Fibroblast of lung (primary cell): ENCODE measurements around the gene WDPCP. TPM values are rescaled to one million over a fixed set of nuclear protein-coding genes. Genes with fewer than 3 reads are reported as not detected.
A peak's percentile ranks its signal among the peaks of the same experiment; 100 is the strongest.

Experiments used
- DNase-seq, 2 donors: peaks; one replicate each; pipeline versions ENCODE4 v3.0.0 to v3.0.0-alpha.2; 2010; ENCODE audit warnings: low read depth in 2 of 2
- H2AFZ ChIP-seq: 2 replicates; pipeline ENCODE4 v1.5.1; 2012; ENCODE audit warnings: low read length, control low read depth, inconsistent platforms
- H3K27ac ChIP-seq: 2 replicates; pipeline ENCODE4 v1.5.1; 2011; ENCODE audit warnings: low read length, control low read depth; ENCODE audit not compliant: insufficient read depth
- H3K27me3 ChIP-seq: 2 replicates; pipeline ENCODE4 v1.5.1; 2011; ENCODE audit warnings: mild to moderate bottlenecking, low read length; ENCODE audit not compliant: control insufficient read depth, insufficient read depth
- H3K36me3 ChIP-seq: 2 replicates; pipeline ENCODE4 v1.5.1; 2011; ENCODE audit warnings: low read length; ENCODE audit not compliant: control insufficient read depth, insufficient read depth
- H3K4me1 ChIP-seq: 2 replicates; pipeline ENCODE4 v1.5.1; 2011; ENCODE audit warnings: low read length; ENCODE audit not compliant: control insufficient read depth, insufficient read depth; ENCODE audit errors: extremely low read depth
- H3K4me2 ChIP-seq: 2 replicates; pipeline ENCODE4 v1.5.1; 2011; ENCODE audit warnings: low read length, control low read depth; ENCODE audit not compliant: insufficient read depth; ENCODE audit errors: extremely low read depth
- H3K4me3 ChIP-seq, 4 experiments: fragments of 200-600 bp in 1 of 4; sonication (generic) in 1 of 4; replicated peaks in 1 of 4; 2 replicates each; pipeline ENCODE4 v1.5.1; 2011 to 2016; ENCODE audit warnings: low read length in 4 of 4, low read depth in 3 of 4, mild to moderate bottlenecking in 3 of 4, control low read depth in 2 of 4, inconsistent platforms in 1 of 4, mixed read lengths in 1 of 4; ENCODE audit not compliant: insufficient read depth in 1 of 4; ENCODE audit errors: control extremely low read depth in 1 of 4
- H3K79me2 ChIP-seq: 2 replicates; pipeline ENCODE4 v1.5.1; 2012; ENCODE audit warnings: mild to moderate bottlenecking, low read length, inconsistent platforms; ENCODE audit not compliant: control insufficient read depth, insufficient read depth
- H3K9ac ChIP-seq: 2 replicates; pipeline ENCODE4 v1.5.1; 2011; ENCODE audit warnings: mild to moderate bottlenecking, low read length, control low read depth; ENCODE audit not compliant: insufficient read depth
- H3K9me3 ChIP-seq: 2 replicates; pipeline ENCODE4 v1.5.1; 2012; ENCODE audit warnings: low read depth, low read length; ENCODE audit not compliant: control insufficient read depth, insufficient read depth
- H4K20me1 ChIP-seq: 2 replicates; pipeline ENCODE4 v1.5.1; 2011; ENCODE audit warnings: low read length; ENCODE audit not compliant: control insufficient read depth, insufficient read depth; ENCODE audit errors: extremely low read depth
- CTCF ChIP-seq, 2 donors: IDR thresholded peaks in 1 of 2; conservative IDR thresholded peaks in 1 of 2; 1 replicate in 1 of 2; 2 replicates in 1 of 2; pipeline ENCODE4 v1.5.1; 2011 to 2012; ENCODE audit warnings: low read length in 2 of 2, control low read depth in 1 of 2, inconsistent platforms in 1 of 2, low read depth in 1 of 2, mild to moderate bottlenecking in 1 of 2
- EZH2 ChIP-seq: IDR thresholded peaks from 2 replicates; pipeline ENCODE4 v1.5.1; 2012; ENCODE audit warnings: low read length, control low read depth, mild to moderate bottlenecking; ENCODE audit errors: missing control alignments
- polyA plus RNA-seq, 2 donors: library from polyadenylated mRNA; depleted of rRNA in 1 of 2; stranded (reverse) in 1 of 2; unstranded in 1 of 2; fragments of >200 nt; gene quantifications; 2 replicates each; pipeline ENCODE4 v1.2.1, GENCODE V29; 2011 to 2012; ENCODE audit warnings: missing spikeins in 1 of 2
- total RNA-seq: library from RNA; depleted of rRNA; stranded (reverse); fragments of >200 nt; gene quantifications from 2 replicates; pipeline ENCODE4 v1.2.1, GENCODE V29; 2014

WDPCP gene
- total and polyA plus RNA-seq, 2 donors (not counting 1 experiment from before 2014, with no cell fraction given): 5.2 to 8.4 TPM

- no peak for TF ChIP-seq EZH2
- no peak for TF ChIP-seq CTCF (conservative IDR thresholded peaks at IDR 0.05 in 1 of 2, IDR thresholded peaks at IDR 0.05 in 1 of 2; ENCODE audit: low read depth in 1 of 2, low read length in 2 of 2)
- Histone ChIP-seq H3K4me2 (no peak overlapping the region), H2AFZ (no peak overlapping the region), H3K79me2 (no peaks in the 10 kb centered on the region), H4K20me1 (no peaks in the 10 kb centered on the region), H3K9ac (no peak overlapping the region), H3K4me3 (no peak overlapping the region), H3K36me3 (no peaks in the 10 kb centered on the region), H3K27me3 (no peaks in the 10 kb centered on the region), H3K9me3 (no peaks in the 10 kb centered on the region), H3K4me1 (no peaks in the 10 kb centered on the region), H3K27ac (no peak overlapping the region)
- DNase-seq: no peak
These were observed 339.1 kb downstream of the WDPCP start for GRCh38 chr2:63249161-63249560.

- no peak for TF ChIP-seq EZH2
- H3K36me3 ChIP-seq: no peaks in the 10 kb centered on the region
These were observed 345.5 kb downstream of the WDPCP start for GRCh38 chr2:63242747-63243146.

GRCh38 chr2:63225964-63226686, 362.2 kb downstream of the WDPCP start:
- Histone ChIP-seq H3K4me2 (no peak overlapping the region), H3K36me3 (no peaks in the 10 kb centered on the region), H4K20me1 (no peaks in the 10 kb centered on the region), H3K9me3 (no peaks in the 10 kb centered on the region), H3K27ac (no peak overlapping the region), H2AFZ (no peak overlapping the region), H3K9ac (no peak overlapping the region), H3K4me1 (no peaks in the 10 kb centered on the region), H3K79me2 (no peaks in the 10 kb centered on the region), H3K27me3 (no peaks in the 10 kb centered on the region), H3K4me3 (no peak overlapping the region)
- TF ChIP-seq CTCF (conservative IDR thresholded peaks at IDR 0.05 in 1 of 2, IDR thresholded peaks at IDR 0.05 in 1 of 2; ENCODE audit: low read depth in 1 of 2, low read length in 2 of 2) (no peak), EZH2 (no peak)
- DNase-seq: peak in 1 of 2 donors; percentile 1

More at GRCh38 chr2:63242747-63243146, 345.5 kb downstream of the WDPCP start:
- Histone ChIP-seq H3K4me3 (no peak overlapping the region), H3K27me3 (no peaks in the 10 kb centered on the region), H3K9me3 (no peaks in the 10 kb centered on the region), H3K9ac (no peak overlapping the region), H2AFZ (no peak overlapping the region), H3K4me1 (no peaks in the 10 kb centered on the region), H3K4me2 (no peak overlapping the region), H4K20me1 (peaks cover 2% of the 10 kb centered on the region), H3K27ac (no peak overlapping the region), H3K79me2 (no peaks in the 10 kb centered on the region)
- DNase-seq: peak; percentile 0 to 46
